Endothelial cell of umbilical vein (primary cell): ENCODE results near the gene LANCL1. TPM values are rescaled to one million over a fixed set of nuclear protein-coding genes. Genes with fewer than 3 reads are reported as not detected.
"Not testable (repeated sequence)": the region's sequence is repeated elsewhere in the genome, so short reads cannot be mapped to it uniquely, and the experiment has no call there.

ENCODE experiments used
- BruUV-seq: library from RNA; stranded (reverse); fragments of 400-500 nt; replicated peaks from 2 replicates; lab custom pipeline; 2021; lab: Mats Ljungman, UMichigan
- CTCF ChIA-PET: fragments of 300-600, 350-600 bp; sonication (Branson Sonifier 250); formaldehyde crosslinking; loops from one replicate; lab custom pipeline; 2021; ENCODE audit warnings: antibody characterized with exemption, inconsistent platforms; lab: Charles Lee
- POLR2A ChIA-PET: fragments of 300-600, 350-600 bp; sonication (Branson Sonifier 250); formaldehyde crosslinking; loops from one replicate; lab custom pipeline; 2021; ENCODE audit warnings: antibody characterized with exemption, inconsistent platforms; lab: Charles Lee
- DNase-seq: peaks from one replicate; pipeline ENCODE4 v3.0.0-alpha.2; 2011; ENCODE audit warnings: low read depth, low spot score
- FAIRE-seq: peaks from 2 replicates; lab custom pipeline; 2011; peaks lifted over from hg19 to GRCh38; lab: Jason Lieb, UNC
- H2AFZ ChIP-seq: 2 replicates; pipeline ENCODE4 v1.6.0; 2012; ENCODE audit warnings: low read depth, low read length, control low read depth, inconsistent platforms
- H3K27ac ChIP-seq: 2 replicates; pipeline ENCODE4 v1.5.1; 2011; ENCODE audit warnings: low read depth, mild to moderate bottlenecking, control low read depth, low read length, moderate library complexity; ENCODE audit not compliant: insufficient read depth
- H3K27me3 ChIP-seq, 2 experiments: 2 replicates each; pipeline versions ENCODE4 v1.6.0 to v1.6.1; 2011; ENCODE audit warnings: low read length in 2 of 2, mixed read lengths in 1 of 2; ENCODE audit not compliant: control insufficient read depth in 2 of 2, insufficient read depth in 2 of 2
- H3K36me3 ChIP-seq, 2 experiments: 2 replicates in 1 of 2; 3 replicates in 1 of 2; pipeline ENCODE4 v1.5.1; 2011; ENCODE audit warnings: low read length in 2 of 2, mild to moderate bottlenecking in 1 of 2, moderate library complexity in 1 of 2; ENCODE audit not compliant: control insufficient read depth in 2 of 2, insufficient read depth in 2 of 2; ENCODE audit errors: extremely low read depth in 1 of 2
- H3K4me1 ChIP-seq: 3 replicates; pipeline ENCODE4 v1.5.1; 2011; ENCODE audit warnings: mild to moderate bottlenecking, low read length; ENCODE audit not compliant: control insufficient read depth, insufficient read depth; ENCODE audit errors: extremely low read depth
- H3K4me2 ChIP-seq: 2 replicates; pipeline ENCODE4 v1.6.1; 2011; ENCODE audit warnings: low read length, control low read depth, mixed read lengths; ENCODE audit not compliant: insufficient read depth
- H3K4me3 ChIP-seq, 3 experiments: fragments of 200-600 bp in 1 of 3; sonication (generic), shearing (Covaris generic) in 1 of 3; replicated peaks in 1 of 3; 2 replicates each; pipeline ENCODE4 v1.5.1; 2011 to 2016; ENCODE audit warnings: control low read depth in 3 of 3, low read length in 3 of 3, mild to moderate bottlenecking in 2 of 3, inconsistent platforms in 1 of 3, low read depth in 1 of 3, moderate library complexity in 1 of 3; ENCODE audit not compliant: insufficient read depth in 1 of 3
- H3K79me2 ChIP-seq: 2 replicates; pipeline ENCODE4 v1.6.0; 2012; ENCODE audit warnings: low read length, inconsistent platforms; ENCODE audit not compliant: control insufficient read depth, insufficient read depth
- H3K9ac ChIP-seq: replicated peaks from 2 replicates; pipeline ENCODE3; 2011; ENCODE audit warnings: low read length, control low read depth; ENCODE audit not compliant: insufficient read depth; ENCODE audit errors: extremely low read depth
- H3K9me1 ChIP-seq: replicated peaks from 3 replicates; pipeline ENCODE4 v1.6.0; 2011; ENCODE audit warnings: mild to moderate bottlenecking, low read length; ENCODE audit not compliant: control insufficient read depth, insufficient read depth; ENCODE audit errors: extremely low read depth
- H3K9me3 ChIP-seq: replicated peaks from 2 replicates; pipeline ENCODE4 v1.5.1; 2012; ENCODE audit warnings: low read length, inconsistent platforms; ENCODE audit not compliant: control insufficient read depth, insufficient read depth
- H4K20me1 ChIP-seq: replicated peaks from 2 replicates; pipeline ENCODE3; 2011; ENCODE audit warnings: mild to moderate bottlenecking, low read length; ENCODE audit not compliant: control insufficient read depth, insufficient read depth; ENCODE audit errors: extremely low read depth
- CTCF ChIP-seq, 2 donors: IDR thresholded peaks; 1 replicate in 1 of 2; 2 replicates in 1 of 2; pipeline ENCODE4 v1.5.1; 2011; ENCODE audit warnings: low read length in 2 of 2, mild to moderate bottlenecking in 2 of 2, moderate library complexity in 2 of 2, control low read depth in 1 of 2, inconsistent platforms in 1 of 2, low read depth in 1 of 2; ENCODE audit not compliant: insufficient read depth in 1 of 2; ENCODE audit errors: extremely low read depth in 1 of 2
- EZH2 ChIP-seq: IDR thresholded peaks from 2 replicates; pipeline ENCODE4 v1.6.1; 2012; ENCODE audit warnings: borderline replicate concordance, low read depth, mild to moderate bottlenecking, moderate library complexity, low read length, inconsistent platforms; ENCODE audit not compliant: severe bottlenecking
- FOS ChIP-seq: IDR thresholded peaks from 2 replicates; pipeline ENCODE4 v1.6.1; 2011; ENCODE audit warnings: mild to moderate bottlenecking, low read length, moderate library complexity, borderline replicate concordance; ENCODE audit not compliant: insufficient read depth
- JUN ChIP-seq: IDR thresholded peaks from 2 replicates; pipeline ENCODE4 v1.6.1; 2011; ENCODE audit warnings: borderline replicate concordance, low read depth; ENCODE audit not compliant: insufficient read length, insufficient read depth
- MAX ChIP-seq: IDR thresholded peaks from 2 replicates; pipeline ENCODE4 v1.6.1; 2011; ENCODE audit not compliant: insufficient read depth, insufficient read length
- MYC ChIP-seq: IDR thresholded peaks from one replicate; pipeline ENCODE4 v1.6.1; 2011; ENCODE audit warnings: mild to moderate bottlenecking, low read depth, low read length
- POLR2A ChIP-seq: IDR thresholded peaks from 2 replicates; pipeline ENCODE4 v1.6.1; 2012; ENCODE audit warnings: low read depth, mild to moderate bottlenecking, control low read depth, low read length
- POLR2AphosphoS5 ChIP-seq: IDR thresholded peaks from 2 replicates; pipeline ENCODE4 v1.6.1; 2012; ENCODE audit warnings: low read depth, mild to moderate bottlenecking, control low read depth, low read length, moderate library complexity; ENCODE audit not compliant: insufficient read depth
- dilution Hi-C: fragments of 300-500 bp; cut with MboI; formaldehyde crosslinking; loops from one replicate; pipeline ENCODE4 v1.15.0; 2019; ENCODE audit warnings: low sequenced_read_pairs; ENCODE audit not compliant: extremely low pct_ligation_motif_present
- intact Hi-C: fragments of 100-400 bp; cut with micrococcal nuclease; formaldehyde crosslinking; loops from one replicate; pipeline ENCODE4 v1.10.0; 2022
- polyA plus RNA-seq, 4 experiments: library from polyadenylated mRNA; depleted of rRNA in 3 of 4; stranded (reverse) in 3 of 4; unstranded in 1 of 4; fragments of >200 nt; gene quantifications; 2 replicates each; pipeline versions ENCODE4 v1.2.1 to v1.2.3, GENCODE V29; 2011 to 2012; ENCODE audit warnings: missing spikeins in 1 of 4
- total RNA-seq: library from RNA; stranded (reverse); gene quantifications from 2 replicates; pipeline ENCODE4 v1.2.3, GENCODE V29; 2021

The LANCL1 gene
- total and polyA plus RNA-seq, 2 donors (not counting 3 experiments of a cell fraction or from before 2014, with no cell fraction given) = 22.9 to 24.2 TPM

- no peaks in the 10 kb centered on the region for H3K79me2 ChIP-seq
- H3K9ac ChIP-seq = no peak overlapping the region
- no peak for FAIRE-seq
- H3K9me1 ChIP-seq = no peaks in the 10 kb centered on the region
- H3K4me3 ChIP-seq = no peak overlapping the region
- TF ChIP-seq POLR2AphosphoS5 (no peak), FOS (no peak), CTCF (IDR thresholded peaks at IDR 0.05; ENCODE audit: extremely low read depth in 1 of 2, insufficient read depth in 1 of 2, low read depth in 1 of 2, low read length in 2 of 2) (no peak), MYC (no peak), EZH2 (no peak), JUN (no peak), MAX (no peak), POLR2A (no peak)
- no peak for DNase-seq
- intact Hi-C loops (no loop called here), dilution Hi-C loops (no loop called here)
- H2AFZ ChIP-seq = no peak overlapping the region
- H4K20me1 ChIP-seq = no peaks in the 10 kb centered on the region
- no peaks in the 10 kb centered on the region for H3K27me3 ChIP-seq
- H3K36me3 ChIP-seq = peaks cover 0 to 2% of the 10 kb centered on the region in 2 experiments
- POLR2A ChIA-PET = no interaction called here
- no peaks in the 10 kb centered on the region for H3K4me1 ChIP-seq
- no peaks in the 10 kb centered on the region for H3K9me3 ChIP-seq
- BruUV-seq = no TSS peak
- no peak overlapping the region for H3K27ac ChIP-seq
- H3K4me2 ChIP-seq = no peak overlapping the region
- CTCF ChIA-PET = no interaction called here
Measured at GRCh38 chr2:210428393-210429179, 48.0 kb downstream of the LANCL1 start.

GRCh38 chr2:210427309-210427708, 49.2 kb downstream of the LANCL1 start:
- H3K9ac ChIP-seq, H3K27me3 ChIP-seq, H3K27ac ChIP-seq, H3K36me3 ChIP-seq, H3K9me3 ChIP-seq, DNase-seq, CTCF ChIA-PET, dilution Hi-C loops, H3K4me1 ChIP-seq, H3K9me1 ChIP-seq, BruUV-seq, FAIRE-seq, POLR2A ChIA-PET, H3K4me2 ChIP-seq, H2AFZ ChIP-seq, intact Hi-C loops, H4K20me1 ChIP-seq, H3K4me3 ChIP-seq, H3K79me2 ChIP-seq: not testable (repeated sequence)
